GM12878 (cell line): ENCODE results near the gene RTL3.

Source experiments
- ASH2L ChIP-seq: fragments of 300-600, 200-600 bp; sonication (generic); IDR thresholded peaks from 2 replicates; pipeline ENCODE4 v1.6.1; 2017; ENCODE audit warnings: low read depth, mild to moderate bottlenecking, borderline replicate concordance
- ATF7 ChIP-seq: fragments of 450-650 bp; IDR thresholded peaks from 2 replicates; pipeline ENCODE4 v1.6.1; 2016; ENCODE audit warnings: low read depth, mild to moderate bottlenecking
- CBX5 ChIP-seq: sonication (generic); IDR thresholded peaks from 2 replicates; pipeline ENCODE4 v1.6.1; 2016; ENCODE audit warnings: low read depth, moderate library complexity, mild to moderate bottlenecking, inconsistent platforms
- CEBPB ChIP-seq, 2 experiments: fragments of 150-350 bp in 1 of 2; IDR thresholded peaks; 2 replicates each; pipeline ENCODE4 v1.6.1; 2012 to 2014; ENCODE audit warnings: low read depth in 2 of 2, low read length in 2 of 2, borderline replicate concordance in 1 of 2, inconsistent platforms in 1 of 2
- CREB1 ChIP-seq: IDR thresholded peaks from 2 replicates; pipeline ENCODE4 v1.6.1; 2012; ENCODE audit warnings: low read depth, mild to moderate bottlenecking, inconsistent platforms
- CTCF ChIP-seq, 3 experiments: IDR thresholded peaks in 2 of 3; conservative IDR thresholded peaks in 1 of 3; 2 replicates each; pipeline ENCODE4 v1.5.1; 2011; ENCODE audit warnings: low read depth in 3 of 3, low read length in 3 of 3, mild to moderate bottlenecking in 3 of 3, control low read depth in 2 of 3, moderate library complexity in 2 of 3, inconsistent platforms in 1 of 3, mixed read lengths in 1 of 3; ENCODE audit not compliant: control insufficient read depth in 2 of 3, insufficient read depth in 1 of 3; ENCODE audit errors: extremely low read depth in 1 of 3
- DPF2 ChIP-seq: fragments of 450-650 bp; IDR thresholded peaks from 2 replicates; pipeline ENCODE4 v1.6.1; 2017; ENCODE audit warnings: mild to moderate bottlenecking
- EZH2 ChIP-seq: IDR thresholded peaks from 2 replicates; pipeline ENCODE4 v1.6.1; 2012; ENCODE audit warnings: low read depth, mild to moderate bottlenecking, control low read depth, inconsistent platforms, low read length, borderline replicate concordance; ENCODE audit not compliant: control insufficient read depth
- NBN ChIP-seq: fragments of 450-650 bp; IDR thresholded peaks from 2 replicates; pipeline ENCODE4 v1.6.1; 2016
- PML ChIP-seq: IDR thresholded peaks from 2 replicates; pipeline ENCODE4 v1.6.1; 2012; ENCODE audit warnings: low read length, inconsistent platforms
- POU2F2 ChIP-seq: IDR thresholded peaks from 3 replicates; pipeline ENCODE4 v1.6.1; 2011; ENCODE audit warnings: low read depth, mild to moderate bottlenecking, low read length, borderline replicate concordance
- SP1 ChIP-seq: IDR thresholded peaks from one replicate; pipeline ENCODE4 v1.6.1; 2011; ENCODE audit warnings: low read depth, low read length
- USF1 ChIP-seq: IDR thresholded peaks from 2 replicates; pipeline ENCODE4 v1.6.1; 2011; ENCODE audit warnings: borderline replicate concordance, low read depth, mild to moderate bottlenecking, moderate library complexity, mixed read lengths, low read length; ENCODE audit not compliant: insufficient read depth; ENCODE audit errors: extremely low read length
- YY1 ChIP-seq: IDR thresholded peaks from 2 replicates; pipeline ENCODE4 v1.6.1; 2011; ENCODE audit warnings: low read depth, mild to moderate bottlenecking, low read length

GRCh38 chrX:78693012-78693411, 33.9 kb upstream of the RTL3 start:
- TF ChIP-seq PML (no peak), CEBPB (IDR thresholded peaks at IDR 0.05; ENCODE audit: borderline replicate concordance in 1 of 2, low read depth in 2 of 2, low read length in 2 of 2) (no peak), CTCF (IDR thresholded peaks at IDR 0.05 in 2 of 3, conservative IDR thresholded peaks at IDR 0.05 in 1 of 3; ENCODE audit: control insufficient read depth in 2 of 3, extremely low read depth in 1 of 3, insufficient read depth in 1 of 3, low read depth in 3 of 3, low read length in 3 of 3) (no peak), ATF7 (no peak), NBN (no peak), DPF2 (no peak), YY1 (no peak), CREB1 (no peak), USF1 (no peak), CBX5 (no peak), EZH2 (no peak), POU2F2 (no peak), ASH2L (no peak), SP1 (no peak)
